HepG2 (cell line): ENCODE results near the gene GSDMA. TPM values are rescaled to one million over a fixed set of nuclear protein-coding genes. Genes with fewer than 3 reads are reported as not detected.

Source experiments
- AHDC1 ChIP-seq: sonication (generic); formaldehyde crosslinking; IDR thresholded peaks from 2 replicates; pipeline ENCODE4 v1.5.1; 2020; ENCODE audit warnings: mild to moderate bottlenecking, missing genetic modification reagents, borderline replicate concordance
- BHLHE40 ChIP-seq: IDR thresholded peaks from 2 replicates; pipeline ENCODE4 v1.6.1; 2011; ENCODE audit warnings: low read length, improper control_type of control experiment
- BRD4 ChIP-seq: sonication (generic); formaldehyde crosslinking; IDR thresholded peaks from 2 replicates; pipeline ENCODE4 v1.4.0; 2020; ENCODE audit warnings: missing genetic modification reagents
- CC2D1A ChIP-seq: sonication (generic); formaldehyde crosslinking; IDR thresholded peaks from 2 replicates; pipeline ENCODE4 v1.8.1; 2023; ENCODE audit warnings: mild to moderate bottlenecking, missing genetic modification reagents
- KAT2B ChIP-seq: fragments of 150-350 bp; IDR thresholded peaks from 2 replicates; pipeline ENCODE4 v1.6.1; 2014; ENCODE audit warnings: low read depth, low read length, borderline replicate concordance
- POLR2AphosphoS5 ChIP-seq: IDR thresholded peaks from 2 replicates; pipeline ENCODE4 v1.6.1; 2012; ENCODE audit warnings: low read depth, low read length
- TCF12 ChIP-seq, 2 experiments: fragments of 450-650 bp in 1 of 2; sonication (generic) in 1 of 2; formaldehyde crosslinking in 1 of 2; IDR thresholded peaks; 2 replicates each; pipeline versions ENCODE4 v1.6.1 to v1.8.0; 2017 to 2022; ENCODE audit warnings: antibody characterized with exemption in 1 of 2, mild to moderate bottlenecking in 1 of 2, missing genetic modification reagents in 1 of 2, moderate library complexity in 1 of 2
- TCF7L2 ChIP-seq: IDR thresholded peaks from 2 replicates; pipeline ENCODE4 v1.6.1; 2011; ENCODE audit warnings: mild to moderate bottlenecking, low read depth, low read length, moderate library complexity
- THAP11 ChIP-seq: IDR thresholded peaks from 2 replicates; pipeline ENCODE4 v1.6.1; 2016; ENCODE audit warnings: missing biosample characterization, missing genetic modification reagents
- ZBTB38 ChIP-seq: sonication (generic); formaldehyde crosslinking; IDR thresholded peaks from 2 replicates; pipeline ENCODE4 v1.5.1; 2020; ENCODE audit warnings: mild to moderate bottlenecking, missing genetic modification reagents
- ZBTB39 ChIP-seq: sonication (generic); formaldehyde crosslinking; IDR thresholded peaks from 2 replicates; pipeline ENCODE4 v1.5.0; 2020; ENCODE audit warnings: missing genetic modification reagents
- ZFP41 ChIP-seq: sonication (generic); formaldehyde crosslinking; IDR thresholded peaks from 2 replicates; pipeline ENCODE4 v1.4.0; 2020; ENCODE audit warnings: mild to moderate bottlenecking, missing genetic modification reagents, borderline replicate concordance
- ZNF33B ChIP-seq: sonication (generic); formaldehyde crosslinking; IDR thresholded peaks from 2 replicates; pipeline ENCODE4 v1.5.1; 2020; ENCODE audit warnings: mild to moderate bottlenecking, missing genetic modification reagents
- ZNF570 ChIP-seq: sonication (generic); formaldehyde crosslinking; IDR thresholded peaks from 2 replicates; pipeline ENCODE4 v1.4.0; 2020; ENCODE audit warnings: mild to moderate bottlenecking, missing genetic modification reagents, borderline replicate concordance
- ZNF639 ChIP-seq: conservative IDR thresholded peaks from 2 replicates; pipeline ENCODE4 v1.6.1; 2018; ENCODE audit warnings: missing genetic modification reagents
- polyA plus RNA-seq, 8 experiments: library from polyadenylated mRNA; depleted of rRNA in 3 of 8; stranded (reverse) in 7 of 8; unstranded in 1 of 8; fragments of >200 nt; fragmentation: Illumina TruSeq in 4 of 8; extraction: Trizol in 4 of 8; gene quantifications; 2 replicates each; pipeline versions ENCODE4 v1.2.1 to v1.2.3, GENCODE V29; 2011 to 2016; ENCODE audit warnings: low read depth in 4 of 8, missing spikeins in 1 of 8, mixed read lengths in 1 of 8; ENCODE audit not compliant: insufficient read depth in 1 of 8
- total RNA-seq, 5 experiments: library from RNA; depleted of rRNA; stranded (reverse); fragments of >200 nt; fragmentation: Illumina TruSeq; extraction: Trizol; gene quantifications; 2 replicates each; pipeline ENCODE4 v1.2.3, GENCODE V29; 2016; ENCODE audit warnings: low read depth in 1 of 5
- TF ChIP-seq, protein P1 (sequence below): sonication (generic); formaldehyde crosslinking; conservative IDR thresholded peaks from 2 replicates; pipeline ENCODE4 v1.8.0; 2022; ENCODE audit warnings: missing genetic modification reagents
- TF ChIP-seq, protein P2 (sequence below): sonication (generic); formaldehyde crosslinking; IDR thresholded peaks from 2 replicates; pipeline ENCODE4 v1.4.0; 2020; ENCODE audit warnings: missing genetic modification reagents

GSDMA gene
- total and polyA plus RNA-seq, 2 of the 13 experiments (the other 11 are each of a cell fraction or from before 2014, with no cell fraction given) = not detected

DNA sequence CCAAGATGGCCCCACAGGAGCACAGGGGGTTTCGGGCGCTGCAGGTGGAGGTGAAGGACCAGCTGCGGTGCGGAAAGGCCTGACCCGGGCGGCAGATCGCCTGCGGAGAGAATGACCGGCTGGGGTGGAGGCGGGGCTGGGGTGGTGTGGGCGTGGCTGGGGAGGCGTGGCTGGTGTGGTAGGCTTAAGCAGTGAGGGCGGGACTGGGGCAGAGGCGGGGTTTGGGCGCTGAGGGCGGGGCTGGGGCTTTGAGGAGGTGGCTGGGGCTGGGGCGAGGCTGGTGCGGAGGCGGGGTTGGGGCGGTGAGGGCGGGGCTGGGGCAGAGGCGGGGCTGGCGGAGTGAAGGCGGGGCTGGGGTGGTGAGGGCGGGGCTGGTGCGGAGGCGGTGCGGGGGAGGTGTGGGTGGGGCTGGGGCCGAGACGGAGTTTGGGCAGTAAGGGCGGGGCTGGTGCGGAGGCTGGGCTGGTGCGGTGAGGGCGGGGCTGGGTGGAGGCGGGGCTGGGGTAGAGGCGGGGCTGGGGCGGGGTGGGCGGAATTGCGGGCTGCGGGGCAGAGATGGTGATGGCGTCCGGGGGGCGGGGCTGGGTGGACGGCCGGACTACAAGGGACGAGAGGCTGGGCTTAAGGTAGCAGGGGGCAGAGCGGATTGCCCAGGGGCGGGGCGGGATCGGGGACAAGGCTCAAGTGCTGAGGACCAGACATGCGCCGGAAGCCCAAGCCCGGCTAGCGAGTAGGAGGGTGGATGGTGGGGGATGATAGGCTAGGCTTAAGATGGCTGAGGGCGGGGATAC, 9.9 kb upstream of the GSDMA start (continued):
- TF ChIP-seq CC2D1A (CRISPR knock-in tag) (no peak), ZNF639 (no peak), ZBTB39 (peak; percentile 68; the same call in 1 of the 2 replicates), BRD4 (CRISPR knock-in tag) (no peak), BHLHE40 (no peak), TCF12 (IDR thresholded peaks at IDR 0.05) (no peak), TCF12 (CRISPR knock-in tag; IDR thresholded peaks at IDR 0.05) (peak; percentile 33; the same call in 1 of the 2 replicates), ZBTB38 (CRISPR knock-in tag) (no peak; the same call in 1 of the 2 replicates), AHDC1 (CRISPR knock-in tag) (no peak), KAT2B (no peak), TCF7L2 (no peak), THAP11 (CRISPR knock-in tag) (peak; percentile 57), POLR2AphosphoS5 (peak; percentile 70), ZNF570 (CRISPR knock-in tag) (no peak), ZFP41 (CRISPR knock-in tag) (no peak), ZNF33B (CRISPR knock-in tag) (no peak)
- TF ChIP-seq, protein P1, sequence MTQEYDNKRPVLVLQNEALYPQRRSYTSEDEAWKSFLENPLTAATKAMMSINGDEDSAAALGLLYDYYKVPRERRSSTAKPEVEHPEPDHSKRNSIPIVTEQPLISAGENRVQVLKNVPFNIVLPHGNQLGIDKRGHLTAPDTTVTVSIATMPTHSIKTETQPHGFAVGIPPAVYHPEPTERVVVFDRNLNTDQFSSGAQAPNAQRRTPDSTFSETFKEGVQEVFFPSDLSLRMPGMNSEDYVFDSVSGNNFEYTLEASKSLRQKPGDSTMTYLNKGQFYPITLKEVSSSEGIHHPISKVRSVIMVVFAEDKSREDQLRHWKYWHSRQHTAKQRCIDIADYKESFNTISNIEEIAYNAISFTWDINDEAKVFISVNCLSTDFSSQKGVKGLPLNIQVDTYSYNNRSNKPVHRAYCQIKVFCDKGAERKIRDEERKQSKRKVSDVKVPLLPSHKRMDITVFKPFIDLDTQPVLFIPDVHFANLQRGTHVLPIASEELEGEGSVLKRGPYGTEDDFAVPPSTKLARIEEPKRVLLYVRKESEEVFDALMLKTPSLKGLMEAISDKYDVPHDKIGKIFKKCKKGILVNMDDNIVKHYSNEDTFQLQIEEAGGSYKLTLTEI (CRISPR knock-in tag) = no peak
- TF ChIP-seq, protein P2, sequence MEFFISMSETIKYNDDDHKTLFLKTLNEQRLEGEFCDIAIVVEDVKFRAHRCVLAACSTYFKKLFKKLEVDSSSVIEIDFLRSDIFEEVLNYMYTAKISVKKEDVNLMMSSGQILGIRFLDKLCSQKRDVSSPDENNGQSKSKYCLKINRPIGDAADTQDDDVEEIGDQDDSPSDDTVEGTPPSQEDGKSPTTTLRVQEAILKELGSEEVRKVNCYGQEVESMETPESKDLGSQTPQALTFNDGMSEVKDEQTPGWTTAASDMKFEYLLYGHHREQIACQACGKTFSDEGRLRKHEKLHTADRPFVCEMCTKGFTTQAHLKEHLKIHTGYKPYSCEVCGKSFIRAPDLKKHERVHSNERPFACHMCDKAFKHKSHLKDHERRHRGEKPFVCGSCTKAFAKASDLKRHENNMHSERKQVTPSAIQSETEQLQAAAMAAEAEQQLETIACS = no peak
